Measurements from ENCODE around the gene IFNL2. TPM values are rescaled to one million over a fixed set of nuclear protein-coding genes. Genes with fewer than 3 reads are reported as not detected.

Gene IFNL2
- polyA plus RNA-seq, 1 experiment = not detected

DNA sequence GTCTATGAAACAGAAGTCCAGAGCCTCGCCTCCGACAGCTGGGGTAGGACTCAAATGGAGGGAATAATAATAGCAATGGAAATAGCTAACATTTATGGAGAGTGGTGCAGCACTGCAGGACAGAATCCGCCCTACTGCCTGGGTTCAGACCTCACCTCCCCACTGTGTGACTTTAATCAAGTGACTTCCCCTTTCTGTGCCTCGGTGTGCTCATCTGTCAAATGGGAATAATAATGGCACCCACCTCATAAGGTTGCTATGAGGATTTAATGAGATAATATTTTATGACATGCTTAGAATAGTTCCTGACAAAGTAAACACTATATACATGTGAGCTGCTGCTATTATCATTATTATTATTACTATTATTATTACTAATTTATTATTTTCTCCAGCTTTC is 49.3 kb downstream of the IFNL2 start:
- no peak for DNase-seq (ENCODE audit: low read depth, low spot score)
- Histone ChIP-seq H3K4me3 (ENCODE audit: low read depth, low read length) (no peak overlapping the region), H3K27ac (ENCODE audit: low read depth, low read length) (no peak overlapping the region), H3K27me3 (ENCODE audit: control insufficient read depth, insufficient read depth, low read length) (peaks cover 27% of the 10 kb centered on the region), H3K9me3 (ENCODE audit: control insufficient read depth, insufficient read depth, low read length) (no peaks in the 10 kb centered on the region; the same call in 1 of the 2 replicates)
- TF ChIP-seq, protein P1, sequence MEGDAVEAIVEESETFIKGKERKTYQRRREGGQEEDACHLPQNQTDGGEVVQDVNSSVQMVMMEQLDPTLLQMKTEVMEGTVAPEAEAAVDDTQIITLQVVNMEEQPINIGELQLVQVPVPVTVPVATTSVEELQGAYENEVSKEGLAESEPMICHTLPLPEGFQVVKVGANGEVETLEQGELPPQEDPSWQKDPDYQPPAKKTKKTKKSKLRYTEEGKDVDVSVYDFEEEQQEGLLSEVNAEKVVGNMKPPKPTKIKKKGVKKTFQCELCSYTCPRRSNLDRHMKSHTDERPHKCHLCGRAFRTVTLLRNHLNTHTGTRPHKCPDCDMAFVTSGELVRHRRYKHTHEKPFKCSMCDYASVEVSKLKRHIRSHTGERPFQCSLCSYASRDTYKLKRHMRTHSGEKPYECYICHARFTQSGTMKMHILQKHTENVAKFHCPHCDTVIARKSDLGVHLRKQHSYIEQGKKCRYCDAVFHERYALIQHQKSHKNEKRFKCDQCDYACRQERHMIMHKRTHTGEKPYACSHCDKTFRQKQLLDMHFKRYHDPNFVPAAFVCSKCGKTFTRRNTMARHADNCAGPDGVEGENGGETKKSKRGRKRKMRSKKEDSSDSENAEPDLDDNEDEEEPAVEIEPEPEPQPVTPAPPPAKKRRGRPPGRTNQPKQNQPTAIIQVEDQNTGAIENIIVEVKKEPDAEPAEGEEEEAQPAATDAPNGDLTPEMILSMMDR (IDR thresholded peaks at IDR 0.05; ENCODE audit: low read depth, low read length) = no peak
- CTCF ChIA-PET = interaction anchor here (0.5 to 0.6 kb wide), 2 partner anchors 219 to 263 kb away, joined by 3 to 7 read pairs; no protein-coding TSS in a partner anchor
- POLR2A ChIA-PET = interaction anchor here (0.5 kb wide), 1 partner anchor 118 kb away, joined by 9 read pairs; no protein-coding TSS in a partner anchor

- TF ChIP-seq, protein P1 (IDR thresholded peaks at IDR 0.05; ENCODE audit: low read depth, low read length) = no peak
- no peaks in the 10 kb centered on the region; the same call in 1 of the 2 replicates for H3K9me3 ChIP-seq (ENCODE audit: control insufficient read depth, insufficient read depth, low read length)
- H3K4me3 ChIP-seq (ENCODE audit: low read depth, low read length) = no peak overlapping the region
- no peak overlapping the region for H3K27ac ChIP-seq (ENCODE audit: low read depth, low read length)
- CTCF ChIA-PET = no interaction called here
- DNase-seq (ENCODE audit: low read depth, low spot score) = no peak
- POLR2A ChIA-PET = interaction anchor here (0.5 kb wide), 1 partner anchor 119 kb away, joined by 9 read pairs; no protein-coding TSS in a partner anchor
- H3K27me3 ChIP-seq (ENCODE audit: control insufficient read depth, insufficient read depth, low read length) = peaks cover 29% of the 10 kb centered on the region
Observed at GRCh38 chr19:39318071-39318470, 49.9 kb downstream of the IFNL2 start.

- no peak overlapping the region for H3K27ac ChIP-seq (ENCODE audit: low read depth, low read length)
- ChIA-PET CTCF (no interaction called here), POLR2A (no interaction called here)
- peaks cover 33% of the 10 kb centered on the region for H3K27me3 ChIP-seq (ENCODE audit: control insufficient read depth, insufficient read depth, low read length)
- DNase-seq (ENCODE audit: low read depth, low spot score) = no peak
- H3K9me3 ChIP-seq (ENCODE audit: control insufficient read depth, insufficient read depth, low read length) = no peaks in the 10 kb centered on the region; the same call in 1 of the 2 replicates
- H3K4me3 ChIP-seq (ENCODE audit: low read depth, low read length) = no peak overlapping the region
- TF ChIP-seq, protein P1 (IDR thresholded peaks at IDR 0.05; ENCODE audit: low read depth, low read length) = no peak
Observed at GRCh38 chr19:39318690-39319089, 50.5 kb downstream of the IFNL2 start.

GRCh38 chr19:39319098-39319891 is 51.1 kb downstream of the IFNL2 start:
- Histone ChIP-seq H3K4me3 (ENCODE audit: low read depth, low read length) (no peak overlapping the region), H3K9me3 (ENCODE audit: control insufficient read depth, insufficient read depth, low read length) (no peaks in the 10 kb centered on the region; the same call in 1 of the 2 replicates), H3K27ac (ENCODE audit: low read depth, low read length) (no peak overlapping the region), H3K27me3 (ENCODE audit: control insufficient read depth, insufficient read depth, low read length) (peaks cover 33% of the 10 kb centered on the region)
- ChIA-PET CTCF (no interaction called here), POLR2A (no interaction called here)
- TF ChIP-seq, protein P1 (IDR thresholded peaks at IDR 0.05; ENCODE audit: low read depth, low read length) = no peak
- no peak for DNase-seq (ENCODE audit: low read depth, low spot score)

Other genes with a start within 250 kb of the IFNL2 start
- 2.0 and 2.4 TPM in 2 replicates for gene FBXO27, start 235.8 kb upstream of the IFNL2 start, polyA plus RNA-seq (2011; rRNA removed)
- gene ACP7, start 184.0 kb upstream of the IFNL2 start, polyA plus RNA-seq (2011; rRNA removed) = not detected in 2 replicates
- gene PAK4, start 142.6 kb upstream of the IFNL2 start, polyA plus RNA-seq (2011; rRNA removed) = 10.4 and 12.4 TPM in 2 replicates
- not detected in 2 replicates for gene NCCRP1, start 71.4 kb upstream of the IFNL2 start, polyA plus RNA-seq (2011; rRNA removed)
- gene SYCN, start 64.1 kb upstream of the IFNL2 start, polyA plus RNA-seq (2011; rRNA removed) = not detected in 2 replicates
- not detected in 2 replicates for gene IFNL3, start 23.4 kb upstream of the IFNL2 start, polyA plus RNA-seq (2011; rRNA removed)
- gene IFNL4, start 19.5 kb upstream of the IFNL2 start, polyA plus RNA-seq (2011; rRNA removed) = not detected in 2 replicates
- gene IFNL1, start 28.0 kb downstream of the IFNL2 start, polyA plus RNA-seq (2011; rRNA removed) = not detected in 2 replicates
- 0.15 and 0.16 TPM in 2 replicates for gene LRFN1, start 52.5 kb downstream of the IFNL2 start, polyA plus RNA-seq (2011; rRNA removed)
- 0.17 and 0.26 TPM in 2 replicates for gene GMFG, start 67.6 kb downstream of the IFNL2 start, polyA plus RNA-seq (2011; rRNA removed)
- 33.4 and 47.3 TPM in 2 replicates for gene SAMD4B, start 74.0 kb downstream of the IFNL2 start, polyA plus RNA-seq (2011; rRNA removed)
- 51.9 and 60.5 TPM in 2 replicates for gene PAF1, start 122.7 kb downstream of the IFNL2 start, polyA plus RNA-seq (2011; rRNA removed)
- 28.0 and 29.9 TPM in 2 replicates for gene MED29, start 123.0 kb downstream of the IFNL2 start, polyA plus RNA-seq (2011; rRNA removed)
- gene ZFP36, start 138.5 kb downstream of the IFNL2 start, polyA plus RNA-seq (2011; rRNA removed) = 4.1 and 8.3 TPM in 2 replicates
- gene PLEKHG2, start 144.3 kb downstream of the IFNL2 start, polyA plus RNA-seq (2011; rRNA removed) = 12.3 and 19.1 TPM in 2 replicates
- gene RPS16, start 167.6 kb downstream of the IFNL2 start, polyA plus RNA-seq (2011; rRNA removed) = 1,488 and 2,094 TPM in 2 replicates
- gene SUPT5H, start 177.2 kb downstream of the IFNL2 start, polyA plus RNA-seq (2011; rRNA removed) = 75.3 and 78.0 TPM in 2 replicates
- 58.9 and 75.0 TPM in 2 replicates for gene TIMM50, start 212.4 kb downstream of the IFNL2 start, polyA plus RNA-seq (2011; rRNA removed)
- gene DLL3, start 230.6 kb downstream of the IFNL2 start, polyA plus RNA-seq (2011; rRNA removed) = 0.47 and 0.58 TPM in 2 replicates
- not detected in 2 replicates for gene SELENOV, start 246.7 kb downstream of the IFNL2 start, polyA plus RNA-seq (2011; rRNA removed)